ENCODE measurements around the gene GLE1.
A peak's percentile ranks its signal among the peaks of the same experiment; 100 is the strongest.
"Not testable (repeated sequence)": the region's sequence is repeated elsewhere in the genome, so short reads cannot be mapped to it uniquely, and the experiment has no call there.

GLE1 gene

GRCh38 chr9:128497824-128498610 is 6.5 kb upstream of the GLE1 start:
- peak; percentile 49 for DNase-seq

DNA sequence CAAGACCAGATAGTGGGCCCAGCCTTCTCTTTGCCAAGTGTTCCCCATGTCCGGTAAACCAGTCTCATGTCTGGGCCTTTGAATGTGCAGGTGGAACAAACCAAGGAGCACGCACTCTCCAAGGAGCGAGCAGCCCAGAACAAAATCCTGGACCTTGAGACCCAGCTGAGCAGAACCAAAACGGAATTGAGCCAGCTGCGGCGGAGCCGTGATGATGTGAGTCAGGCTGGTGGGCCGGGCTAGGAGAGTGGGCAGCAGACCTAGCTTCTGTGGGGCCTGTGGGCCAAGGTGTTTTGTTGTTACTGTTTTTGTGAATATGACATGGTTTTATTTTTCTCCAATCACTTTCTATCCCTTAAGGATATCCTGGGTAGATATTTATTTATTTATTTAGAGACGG is 5.6 kb upstream of the GLE1 start:
- no peak for DNase-seq

DNA sequence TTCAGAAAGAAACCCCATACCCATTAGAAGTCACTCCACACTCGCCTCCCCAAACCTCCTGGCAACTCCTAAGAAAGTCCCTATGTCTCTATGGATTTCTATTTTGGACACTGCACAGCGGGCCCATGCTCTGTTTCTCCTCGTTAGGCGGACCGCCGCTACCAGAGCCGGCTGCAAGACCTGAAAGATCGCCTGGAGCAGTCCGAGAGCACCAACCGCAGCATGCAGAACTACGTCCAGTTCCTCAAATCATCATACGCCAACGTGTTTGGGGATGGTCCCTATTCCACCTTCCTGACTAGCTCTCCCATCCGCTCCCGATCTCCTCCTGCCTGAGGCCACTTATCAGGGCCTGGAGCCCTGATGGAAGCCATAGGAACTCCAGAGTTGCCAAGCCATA is 4.6 kb upstream of the GLE1 start:
- no peak for DNase-seq

DNA sequence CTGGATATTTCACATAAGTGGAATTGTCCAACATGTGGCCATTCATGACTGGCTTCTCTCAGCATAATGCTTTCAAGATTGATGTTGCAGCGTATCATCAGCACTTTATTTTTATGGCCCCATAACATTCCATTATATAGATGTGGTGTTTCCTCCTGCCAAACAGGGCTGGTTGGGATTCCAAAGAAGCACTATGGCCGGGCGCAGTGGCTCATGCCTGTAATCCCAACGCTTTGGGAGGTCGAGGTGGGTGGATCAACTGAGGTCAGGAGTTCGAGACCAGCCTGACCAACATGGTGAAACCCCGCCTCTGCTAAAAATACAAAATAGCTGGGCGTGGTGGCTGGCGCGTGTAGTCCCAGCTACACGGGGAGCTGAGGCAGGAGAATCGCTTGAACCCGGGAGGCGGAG is 1.1 kb upstream of the GLE1 start:
- not testable (repeated sequence) for DNase-seq

DNA sequence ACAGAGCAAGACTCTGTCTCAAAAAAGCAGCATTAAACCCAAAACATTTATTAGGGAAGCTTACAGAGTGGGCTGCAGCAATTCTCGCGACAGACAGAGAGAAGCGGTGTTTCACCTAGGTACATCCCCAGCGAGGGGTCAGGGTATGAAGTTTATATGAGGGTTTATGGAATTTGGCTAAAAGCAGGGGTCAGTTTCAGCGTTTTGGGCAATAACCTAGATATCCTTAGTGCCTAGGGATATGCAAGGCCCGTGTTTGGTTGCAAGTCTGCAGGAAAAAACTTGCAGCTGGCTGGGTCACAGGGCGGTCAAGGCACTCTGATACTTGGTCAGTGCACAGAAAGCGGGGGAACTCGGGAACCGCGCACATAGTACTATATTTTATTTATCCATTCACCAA is 649 bp upstream of the GLE1 start:
- DNase-seq: no peak

GRCh38 chr9:128505414-128505765 is 871 bp downstream of the GLE1 start:
- no peak for DNase-seq

- DNase-seq: not testable (repeated sequence)
Measured at GRCh38 chr9:128505906-128506305, 1.4 kb downstream of the GLE1 start.

DNA sequence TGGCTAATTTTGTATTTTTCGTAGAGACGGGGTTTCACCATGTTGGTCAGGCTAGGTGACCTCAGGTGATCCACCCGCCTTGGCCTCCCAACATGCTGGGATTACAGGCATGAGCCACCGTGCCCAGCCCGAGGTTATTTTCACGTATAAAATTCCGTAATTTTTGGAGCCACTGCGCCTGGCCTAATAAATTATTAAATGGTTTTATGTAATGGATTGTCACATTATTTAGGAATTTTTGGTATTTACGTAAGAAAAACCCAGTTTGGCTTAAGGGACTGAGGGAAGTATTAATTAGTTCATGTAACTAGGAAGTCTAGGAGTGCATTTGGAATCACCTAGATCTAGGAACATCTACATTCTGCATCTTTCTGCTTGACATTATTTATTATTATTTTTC is 8.3 kb downstream of the GLE1 start:
- DNase-seq: no peak

GRCh38 chr9:128521956-128522355 is 17.4 kb downstream of the GLE1 start:
- no peak for DNase-seq

GRCh38 chr9:128523199-128523925 is 18.8 kb downstream of the GLE1 start:
- DNase-seq: peak; percentile 19

- DNase-seq: no peak
Measured at GRCh38 chr9:128526720-128527119, 22.2 kb downstream of the GLE1 start.

GRCh38 chr9:128528445-128529160 is 24.1 kb downstream of the GLE1 start:
- no peak for DNase-seq

GRCh38 chr9:128529191-128529590 is 24.7 kb downstream of the GLE1 start:
- no peak for DNase-seq

DNA sequence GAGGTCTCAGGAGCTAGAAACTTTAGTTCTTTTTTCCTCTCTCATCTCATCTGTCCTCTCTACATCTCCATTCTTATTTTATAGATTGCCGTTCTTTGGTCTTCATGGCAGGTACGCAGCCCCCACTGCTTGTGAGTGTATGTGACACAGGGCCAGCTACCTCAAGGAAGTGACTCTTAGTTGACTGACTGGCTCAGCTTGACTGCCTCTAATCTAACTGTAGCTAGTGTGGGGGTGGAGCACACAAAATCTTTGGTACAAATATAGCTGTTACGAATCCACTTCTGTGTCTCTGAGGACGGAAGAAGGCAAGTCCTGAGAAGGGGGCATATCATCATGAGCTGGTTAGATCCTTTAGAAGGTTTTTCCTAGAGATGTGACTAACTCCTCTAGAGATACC is 28.1 kb downstream of the GLE1 start:
- no peak for DNase-seq

- no peak for DNase-seq
Measured at GRCh38 chr9:128540634-128541360, 36.3 kb downstream of the GLE1 start.

- no peak for DNase-seq
Measured at GRCh38 chr9:128546504-128546903, 42.0 kb downstream of the GLE1 start.

DNA sequence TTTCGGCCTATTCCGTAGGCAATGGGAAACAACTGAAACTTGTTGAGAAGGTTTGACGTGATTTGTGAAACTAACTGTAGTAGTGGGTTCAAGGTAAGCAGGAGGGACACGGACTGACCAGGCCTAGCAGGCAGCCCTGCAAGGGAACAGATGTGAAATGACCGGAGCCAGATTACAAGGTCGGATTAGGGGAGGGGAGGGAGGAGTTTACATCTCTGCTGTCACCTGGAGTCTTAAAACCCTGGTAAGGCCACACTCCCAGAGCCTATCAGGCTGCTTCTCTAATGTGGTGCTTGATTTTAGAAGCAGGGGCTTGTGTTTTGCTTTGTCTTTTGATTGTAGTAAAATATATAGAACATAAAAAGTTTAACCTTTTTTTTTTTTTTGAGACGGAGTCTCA is 44.4 kb downstream of the GLE1 start:
- DNase-seq: no peak

DNA sequence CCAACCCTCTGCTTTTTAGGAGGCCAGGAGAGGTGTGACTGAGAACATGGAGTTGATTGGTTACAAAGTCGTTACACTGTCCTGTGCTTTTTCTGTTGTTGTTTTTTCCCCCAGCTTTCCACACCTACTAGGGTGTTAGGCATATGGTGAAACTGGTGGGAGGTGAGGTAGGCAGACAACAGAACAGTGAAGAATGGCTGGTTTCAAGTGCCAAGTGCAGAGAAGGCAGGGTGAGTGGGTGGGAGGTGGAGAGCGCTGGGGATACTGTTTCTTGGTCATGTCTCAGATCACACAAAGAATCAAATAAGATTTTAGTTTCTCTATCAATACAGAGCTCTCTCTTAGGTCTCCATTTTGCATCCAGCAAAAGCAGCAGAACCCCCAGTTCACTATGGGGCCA is 45.7 kb downstream of the GLE1 start:
- no peak for DNase-seq

DNA sequence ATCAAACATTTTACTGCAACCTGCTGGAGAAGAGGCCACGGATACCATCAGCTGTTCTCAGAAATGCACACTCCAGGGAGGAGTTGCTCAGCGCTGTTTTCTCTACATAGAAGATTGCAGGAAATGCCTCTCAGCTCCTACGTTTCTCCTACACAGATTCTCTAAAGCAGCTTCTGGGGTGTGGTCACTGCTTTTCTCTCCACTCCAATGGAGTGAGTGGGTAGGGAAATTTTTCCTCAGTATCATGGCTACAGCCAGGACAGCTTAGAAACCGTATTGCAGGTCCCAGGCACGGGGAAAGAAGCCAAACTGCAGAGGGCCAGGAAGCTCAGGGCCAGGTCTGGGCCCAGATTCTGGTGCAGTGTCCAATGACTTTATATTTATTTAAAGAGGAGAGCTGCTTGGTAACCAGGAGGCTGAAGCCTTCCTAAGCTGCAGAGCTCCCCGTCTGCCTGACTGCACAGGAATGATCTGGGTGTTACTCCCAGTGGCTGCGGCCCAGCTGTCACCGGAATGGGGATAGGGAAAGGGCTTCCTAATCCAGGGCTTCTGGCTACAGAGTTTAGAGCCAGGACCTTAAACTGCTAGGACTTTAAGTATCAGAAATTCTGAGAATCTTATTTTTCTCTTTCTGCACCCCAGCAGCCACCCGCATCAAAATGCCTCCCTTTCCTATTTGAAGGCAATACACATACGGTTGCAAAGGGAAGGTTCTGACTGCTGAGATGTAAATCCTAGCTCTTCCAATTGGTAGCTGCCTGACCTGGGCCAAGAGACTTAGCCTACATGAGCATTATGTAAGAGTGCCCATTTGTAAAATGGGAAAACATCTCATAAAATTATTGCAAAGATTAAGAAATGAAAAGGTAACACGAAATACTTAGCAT is 46.5 kb downstream of the GLE1 start:
- DNase-seq: peak; percentile 68

DNA sequence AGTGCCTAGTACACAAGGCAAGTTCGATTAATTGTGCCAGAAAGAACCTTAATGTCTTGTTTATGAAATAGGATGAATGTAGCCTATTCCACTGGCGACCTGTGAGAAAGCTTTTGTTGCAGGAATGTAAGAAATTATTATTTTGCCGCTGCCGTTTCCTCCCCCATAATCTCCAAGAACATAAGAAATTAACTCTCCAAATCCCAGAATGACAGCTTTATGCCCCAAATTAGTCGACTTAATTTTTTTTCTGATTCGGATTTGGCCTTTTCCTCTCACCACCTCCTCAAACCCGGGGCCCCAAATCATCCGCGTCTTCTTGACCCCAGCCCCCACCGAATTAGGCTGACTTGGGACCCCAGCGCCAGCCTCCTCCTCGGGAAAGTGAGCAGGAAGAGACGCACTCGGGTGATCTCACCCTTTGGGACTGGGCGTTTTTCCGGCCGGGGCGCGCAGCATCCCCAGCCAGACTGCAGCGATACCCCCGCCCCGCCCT is 47.2 kb downstream of the GLE1 start:
- peak; percentile 50 for DNase-seq

DNA sequence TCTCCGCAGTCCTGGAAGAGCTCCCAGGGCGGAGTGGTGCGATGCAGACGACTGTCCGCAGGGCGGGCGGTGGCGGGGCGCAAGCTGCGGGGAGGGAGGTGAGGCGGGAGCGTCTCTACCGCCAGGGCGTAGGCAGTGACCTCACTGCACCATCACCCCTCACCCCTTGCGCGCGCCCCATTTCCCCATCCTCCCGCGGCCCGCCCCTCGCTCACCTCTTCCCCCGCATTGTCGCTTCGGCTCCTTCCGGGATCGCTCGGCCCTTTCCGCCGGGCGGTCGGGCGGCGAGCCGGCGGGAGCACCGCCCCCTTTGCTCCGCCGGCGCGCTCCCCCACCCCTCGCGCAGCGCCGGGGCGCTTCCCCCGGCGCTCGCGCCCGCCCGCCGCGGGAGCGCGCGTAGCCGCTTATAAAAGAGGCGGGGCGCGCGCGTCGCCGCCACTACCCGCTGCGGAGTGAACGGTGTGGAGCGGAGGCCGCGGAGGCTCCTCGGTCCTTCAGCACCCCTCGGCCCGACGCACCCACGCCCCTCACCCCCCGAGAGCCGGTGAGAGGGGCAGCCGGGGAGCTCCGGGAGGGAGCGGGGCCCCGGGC is 47.7 kb downstream of the GLE1 start, which contains the start of gene SPTAN1:
SPTAN1 (plus strand) TSS at position 435 of the 591 bp plus-strand sequence. CDS start 14,154 bp downstream, outside the sequence.
- peak; percentile 93 for DNase-seq
